CD4-positive, alpha-beta T cell treated with Interleukin-2 at 100 ng/mL for 4 hours (primary cell): ENCODE data around the gene FRMD1.

ENCODE experiments used
- DNase-seq: peaks from one replicate; pipeline ENCODE4 v3.0.0-alpha.2; 2020; ENCODE audit warnings: low spot score

FRMD1 gene

DNA sequence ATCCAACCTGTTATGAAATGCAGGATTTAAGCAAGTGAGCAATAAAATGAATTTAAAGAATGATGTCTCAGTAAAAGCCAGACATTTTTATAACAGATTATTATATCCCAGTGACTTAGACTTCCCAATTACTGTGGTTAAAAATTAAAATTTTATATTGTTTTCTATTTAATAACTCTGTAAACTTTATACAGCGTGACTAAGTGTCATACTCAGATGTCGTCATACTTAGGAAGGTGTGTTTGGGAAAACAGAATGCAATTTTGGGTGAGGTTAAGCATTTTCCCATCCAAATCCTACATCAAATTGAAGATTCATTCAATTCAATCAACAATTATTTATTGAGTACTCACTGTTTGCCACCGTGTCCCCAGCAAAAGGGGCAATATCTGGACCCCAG lies 31.4 kb upstream of the FRMD1 start:
- DNase-seq: no peak

DNA sequence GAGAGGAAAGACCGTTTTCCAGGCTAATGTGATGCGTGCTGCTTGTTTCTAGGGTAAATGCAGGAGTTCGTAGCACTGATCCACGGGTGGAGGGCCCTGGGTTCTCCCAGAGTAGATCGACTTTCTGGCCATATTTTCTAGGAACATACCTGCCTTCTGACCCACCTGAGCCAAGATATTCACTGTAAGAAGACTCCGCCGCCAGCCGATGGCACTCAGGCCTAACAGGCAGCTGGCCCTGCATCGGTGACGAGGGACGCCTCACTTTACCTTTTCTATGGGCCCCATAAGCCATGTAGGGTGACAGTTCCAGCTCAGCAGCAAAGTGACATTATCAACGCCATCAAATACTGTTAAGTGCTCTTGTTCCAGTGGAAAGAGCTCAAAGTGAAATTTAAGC lies 30.2 kb upstream of the FRMD1 start:
- DNase-seq: no peak

DNA sequence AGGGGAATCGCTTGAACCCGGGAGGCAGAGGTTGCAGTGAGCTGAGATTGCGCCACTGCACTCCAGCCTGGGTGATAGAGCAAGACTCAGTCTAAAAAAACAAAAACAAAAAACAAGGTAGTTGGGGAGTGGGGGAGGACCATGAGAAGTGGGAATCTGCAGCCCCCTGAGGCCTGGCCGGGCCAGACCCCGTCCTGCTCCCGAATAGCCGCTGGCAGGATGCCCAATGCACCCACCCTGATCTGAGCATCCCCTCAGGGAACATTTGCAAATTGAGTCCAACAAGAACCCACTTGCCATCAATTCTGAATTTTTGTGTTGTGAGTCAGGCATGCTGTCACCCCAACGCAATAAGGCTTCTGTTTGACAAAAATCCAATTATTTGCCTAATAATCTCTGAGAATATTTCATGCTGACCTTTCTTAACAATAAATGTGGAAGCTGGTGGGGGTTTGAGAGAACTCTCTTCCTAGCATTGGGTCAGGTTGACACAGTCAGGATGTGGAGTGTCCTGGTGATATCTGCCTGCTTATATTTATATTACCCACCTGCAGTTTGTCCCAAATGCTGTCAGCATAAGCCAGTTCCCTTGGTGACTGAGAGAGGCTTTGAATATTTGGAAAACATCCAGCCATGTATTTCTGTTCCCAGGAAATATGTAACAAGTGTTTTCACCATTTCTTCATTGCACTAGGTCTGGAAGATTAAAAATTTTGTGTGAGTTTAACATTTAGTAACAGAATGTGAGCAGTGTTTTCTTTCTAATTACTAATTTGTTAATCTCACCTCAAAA lies 28.4 kb upstream of the FRMD1 start:
- no peak for DNase-seq

DNA sequence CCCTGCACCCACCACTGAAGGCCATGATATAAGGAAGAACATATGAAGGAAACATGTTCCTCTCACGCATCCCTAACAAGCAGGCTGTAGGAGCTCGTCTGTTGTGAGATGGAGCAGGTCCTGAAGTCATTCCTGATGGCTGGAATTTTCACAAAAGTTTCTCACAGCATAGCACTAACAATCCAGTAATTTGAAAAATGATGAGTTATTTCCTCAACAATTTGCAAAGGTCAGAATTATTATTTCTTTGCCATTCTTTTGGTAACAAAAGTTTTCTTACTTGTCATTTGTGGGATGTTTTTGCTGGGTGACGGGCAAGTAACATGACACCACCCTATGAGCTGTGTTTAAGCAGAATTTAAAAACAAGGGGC lies 27.6 kb upstream of the FRMD1 start:
- no peak for DNase-seq

DNA sequence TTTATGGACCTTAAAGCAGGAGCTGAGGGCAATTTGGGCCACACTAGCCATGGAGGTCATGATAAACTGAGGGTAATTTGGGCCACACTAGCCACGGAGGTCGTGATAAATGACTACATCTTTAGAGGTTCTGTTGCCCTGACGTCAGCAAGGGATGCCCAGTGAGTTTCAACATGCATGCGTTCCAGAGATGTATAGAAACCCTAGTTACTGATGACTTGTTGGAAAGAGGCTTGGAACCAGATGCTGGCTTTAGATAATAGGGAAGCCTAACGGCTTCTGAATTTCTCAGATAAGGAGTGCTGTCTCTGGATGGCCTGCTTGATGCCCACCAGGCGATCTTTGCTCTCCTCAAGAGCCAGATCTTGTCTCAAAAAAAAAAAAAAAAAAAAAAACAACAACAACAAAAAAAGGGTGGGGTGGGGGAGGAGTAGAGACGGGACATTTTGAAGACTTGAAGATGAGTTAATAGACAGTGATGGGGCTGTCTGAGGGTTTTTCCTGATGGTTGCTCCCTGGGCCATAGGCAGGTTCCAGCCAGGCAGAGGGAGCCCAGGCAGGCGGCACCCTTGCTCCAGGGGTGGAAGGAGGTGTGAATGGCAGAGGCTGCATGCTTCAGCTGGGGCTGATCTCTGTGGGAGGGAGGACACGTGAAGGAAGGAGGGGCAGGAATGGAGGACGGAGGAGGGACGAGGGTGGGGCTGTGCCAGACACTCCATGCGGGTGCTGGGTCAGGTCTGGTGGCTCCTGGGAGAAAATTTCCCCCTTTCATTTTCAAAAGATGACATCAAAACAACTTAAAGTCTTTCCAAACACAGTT lies 27.0 kb upstream of the FRMD1 start:
- DNase-seq: no peak

DNA sequence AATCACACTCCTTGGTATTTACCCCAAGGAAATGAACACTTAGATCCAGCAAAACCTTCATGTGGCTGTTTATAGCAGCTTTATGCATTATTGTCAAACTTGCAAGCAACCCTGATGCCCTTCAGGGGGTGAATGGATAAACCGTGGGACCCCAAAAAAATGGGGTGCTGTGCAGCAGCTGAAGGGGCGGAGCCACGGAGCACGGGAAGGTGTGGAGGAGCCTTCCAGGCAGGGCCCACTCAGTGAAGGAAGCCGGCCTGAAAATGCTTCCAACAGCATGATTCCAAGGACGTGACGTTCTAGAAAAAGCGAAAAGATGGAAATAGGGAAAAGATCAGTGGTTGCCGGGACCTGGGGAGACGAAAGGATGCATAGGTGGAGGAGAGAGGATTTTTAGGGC lies 25.6 kb upstream of the FRMD1 start:
- no peak for DNase-seq

DNA sequence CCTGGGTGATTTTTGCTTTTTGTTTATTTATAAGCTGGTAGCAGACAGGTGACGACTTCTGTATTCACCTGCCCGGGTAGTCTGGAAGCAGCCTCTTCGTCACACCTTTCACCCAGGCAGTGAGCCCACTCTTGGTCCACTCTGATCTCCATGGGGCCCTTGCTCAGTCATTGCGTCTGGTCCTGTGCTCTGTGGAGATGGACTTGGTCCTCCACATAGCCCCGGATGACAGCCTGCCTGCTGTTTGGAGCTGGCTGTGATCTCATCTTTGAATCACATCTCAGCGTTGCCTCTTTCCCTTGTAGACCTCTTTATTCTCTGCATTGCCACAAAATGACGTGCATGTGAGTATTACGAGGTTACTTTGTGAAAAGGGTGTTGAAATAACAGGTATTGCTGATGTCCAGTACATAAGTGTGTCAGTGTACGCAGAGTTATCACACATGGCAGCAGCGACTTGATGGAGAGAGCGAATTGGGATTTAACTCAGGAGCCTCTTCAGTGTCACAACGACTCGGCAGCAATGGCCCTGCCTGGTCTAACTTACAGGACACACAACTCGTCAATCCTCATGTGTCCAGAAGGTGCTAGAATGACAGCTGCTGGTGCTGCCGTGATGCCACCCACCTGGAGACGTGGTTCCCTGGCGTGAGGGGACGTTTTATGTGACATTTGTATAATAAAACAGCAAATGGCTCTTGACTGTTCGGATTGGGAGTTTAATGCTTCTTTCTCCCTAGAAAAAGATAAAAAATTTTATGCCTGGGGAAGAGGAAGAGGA lies 24.2 kb upstream of the FRMD1 start:
- DNase-seq: no peak

DNA sequence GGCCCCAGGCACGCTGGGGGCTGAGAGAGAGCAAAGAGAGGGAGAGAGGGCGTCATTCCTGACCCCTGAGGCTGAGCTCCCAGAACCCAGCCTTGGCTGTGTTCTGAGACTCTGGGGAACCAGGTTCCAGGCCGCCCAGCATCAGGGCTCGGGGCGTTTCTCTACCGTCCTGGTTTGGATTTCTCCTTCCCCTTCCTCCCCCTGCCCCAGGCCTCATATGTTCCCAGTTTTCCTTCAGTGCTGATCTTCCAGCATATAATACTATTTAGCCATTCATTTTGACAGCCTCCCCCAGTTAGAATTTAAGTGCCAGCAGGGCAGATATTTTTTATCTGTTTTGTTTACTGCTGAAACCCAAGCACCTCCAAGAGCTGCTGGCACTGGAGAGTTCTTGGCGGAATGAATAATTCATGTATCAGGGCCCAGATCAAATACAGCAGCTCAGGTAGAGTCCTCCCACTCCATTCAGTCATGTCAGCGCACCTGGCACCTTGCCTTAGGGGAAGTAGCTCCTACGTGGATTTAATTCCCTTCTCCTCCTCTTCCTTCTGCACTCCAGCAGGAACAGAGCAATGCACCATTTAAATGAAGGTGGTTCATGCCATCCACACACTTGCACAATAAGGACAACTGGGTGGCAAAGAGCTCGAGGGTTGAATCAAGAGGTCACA lies 23.4 kb upstream of the FRMD1 start:
- no peak for DNase-seq

DNA sequence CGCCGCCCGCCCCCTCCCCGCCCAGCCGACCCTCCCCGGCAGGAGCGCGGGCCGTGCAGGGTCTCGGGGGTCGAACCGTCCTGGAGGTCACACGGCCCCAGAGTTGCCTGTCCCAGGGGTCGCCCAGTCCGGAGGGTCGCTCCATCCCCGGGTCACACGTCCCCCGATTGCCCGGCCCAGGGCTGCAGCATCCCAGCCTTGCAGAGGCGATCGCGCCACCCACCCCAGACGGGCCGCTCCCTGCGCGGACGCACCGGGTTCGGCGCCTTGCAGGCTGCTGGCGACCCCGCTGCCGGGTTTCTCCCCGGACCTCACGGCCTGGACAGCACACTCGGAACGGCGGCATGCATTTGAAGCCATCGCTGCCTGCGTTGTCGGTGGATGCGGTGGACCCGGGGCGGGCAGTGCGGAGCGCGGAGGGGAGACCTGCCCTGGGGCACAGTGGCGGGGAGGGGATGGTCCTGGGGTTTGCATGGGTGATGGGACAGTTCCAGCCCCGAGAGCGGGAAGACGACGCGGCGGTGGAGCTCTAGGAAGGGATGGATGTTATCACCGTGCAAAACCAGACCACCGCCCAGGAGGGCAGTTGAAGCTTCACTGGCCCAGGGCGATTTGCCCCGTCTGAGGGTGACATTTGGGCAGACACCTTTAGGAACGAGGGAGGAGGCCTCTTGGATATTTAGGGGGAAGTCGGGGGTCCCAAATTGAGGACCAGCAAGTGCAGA lies 22.7 kb upstream of the FRMD1 start:
- no peak for DNase-seq

DNA sequence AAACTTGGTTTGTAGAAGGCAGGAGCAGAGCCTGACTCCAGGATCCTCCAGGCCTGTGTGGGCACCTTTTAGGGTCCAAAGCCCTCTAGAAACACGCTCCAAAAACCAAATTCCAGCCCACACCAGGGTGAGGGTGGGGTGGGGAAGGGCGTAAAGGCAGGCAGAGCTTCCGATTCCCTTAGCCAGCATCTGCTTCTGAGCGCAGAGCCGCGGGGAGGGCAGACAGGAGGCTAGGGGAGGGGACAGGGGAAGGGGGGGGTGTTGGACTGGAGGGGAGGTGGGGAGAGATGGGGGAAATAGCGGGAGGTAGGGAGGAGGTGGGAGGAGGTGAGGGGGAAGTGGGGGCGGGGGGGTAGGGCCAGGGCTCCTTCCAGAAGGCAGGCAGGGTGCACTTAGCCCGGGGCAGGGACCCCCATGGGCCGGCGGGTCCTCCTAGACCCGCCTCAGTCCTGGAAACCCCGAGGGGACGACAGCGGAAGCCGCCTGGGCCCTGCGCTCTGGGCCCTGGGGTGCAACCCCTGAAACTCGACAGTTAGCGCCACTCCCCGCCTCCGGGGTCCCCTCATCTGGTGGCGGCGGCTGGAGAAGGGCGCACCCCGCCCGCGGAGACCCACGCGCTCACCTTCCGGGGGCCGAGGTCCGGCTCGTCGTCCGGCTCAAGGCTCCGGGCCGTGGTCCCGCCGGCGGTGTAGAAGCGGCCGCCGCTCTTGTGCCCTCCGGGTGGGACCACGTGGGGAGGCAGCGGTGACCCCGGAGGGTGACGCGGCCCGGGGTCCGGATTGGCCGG lies 22.0 kb upstream of the FRMD1 start:
- no peak for DNase-seq

DNA sequence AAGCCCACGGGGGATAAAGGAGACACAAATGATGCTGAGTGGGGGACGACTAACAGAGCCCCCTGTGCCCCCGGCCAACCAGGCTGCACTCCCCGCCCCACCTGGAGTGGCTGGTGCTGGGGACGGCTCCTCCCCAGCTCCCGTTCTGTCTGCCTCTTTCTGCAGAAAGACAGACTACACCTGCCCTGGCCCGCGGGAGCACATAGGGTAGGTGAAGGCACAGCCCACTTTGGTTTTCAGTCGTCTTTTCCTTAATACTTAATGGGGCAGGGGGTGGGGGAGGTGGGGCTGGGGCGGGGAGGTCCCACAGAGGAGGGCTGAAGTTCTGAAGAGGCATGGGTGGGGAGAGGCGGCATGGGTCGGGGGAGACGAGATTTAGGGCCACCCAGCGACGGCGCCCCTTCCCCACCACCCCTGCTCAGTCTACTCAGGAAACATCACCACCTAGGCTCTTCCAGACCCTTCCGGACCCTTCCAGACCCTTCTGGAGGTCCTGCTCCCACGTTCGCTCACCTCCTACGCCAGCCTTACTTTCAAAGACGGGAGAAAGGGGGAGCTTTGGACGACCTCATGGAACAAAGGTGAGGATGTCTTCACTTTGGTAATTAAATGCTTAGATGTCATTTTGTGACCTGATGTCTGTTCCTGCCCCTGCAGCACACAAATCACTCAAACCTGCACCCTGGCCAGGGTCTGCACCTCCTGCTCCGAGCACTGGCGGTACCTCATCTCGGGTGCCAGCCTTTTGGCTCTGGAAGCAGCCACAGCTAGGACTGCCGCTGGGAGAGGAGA lies 21.2 kb upstream of the FRMD1 start:
- no peak for DNase-seq

DNA sequence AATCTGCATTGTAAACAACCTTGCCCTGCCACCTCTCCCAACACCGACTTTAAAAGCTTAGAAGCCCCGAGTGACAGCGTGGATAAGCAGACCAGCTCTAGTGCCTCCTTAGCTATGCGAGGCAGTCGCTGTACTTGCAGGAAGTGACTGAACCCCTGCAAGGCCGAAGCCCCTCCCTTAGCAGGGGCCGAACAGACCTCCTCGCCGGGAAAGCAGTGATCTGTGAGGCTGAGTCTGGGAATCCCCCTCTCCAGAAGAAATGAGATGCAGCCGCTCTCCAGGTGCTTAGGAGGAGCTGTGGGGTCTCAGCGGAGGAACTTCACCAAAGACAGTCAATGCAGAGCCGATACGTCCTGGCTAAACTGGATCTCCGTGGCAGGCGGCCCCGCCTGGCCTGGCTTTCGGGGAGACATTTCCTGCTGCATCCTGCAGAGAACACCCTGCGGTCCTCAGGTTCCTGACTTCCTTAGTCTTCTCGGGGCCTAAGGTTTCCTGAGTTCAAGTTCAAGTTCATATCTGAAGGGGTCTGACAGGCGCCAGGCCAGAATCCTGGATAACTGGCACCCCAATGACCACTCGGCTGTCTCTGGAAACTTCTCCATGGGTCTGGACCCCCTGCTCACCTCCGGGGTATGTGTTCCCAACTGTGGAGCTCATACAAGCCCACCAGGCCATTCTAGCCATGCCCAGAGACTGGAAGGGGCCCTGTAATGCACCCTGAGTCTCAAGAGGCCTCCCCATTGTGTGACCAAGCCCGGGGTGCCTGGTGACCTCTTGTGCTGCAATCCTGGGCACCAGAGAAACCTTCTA lies 20.4 kb upstream of the FRMD1 start:
- DNase-seq: no peak

DNA sequence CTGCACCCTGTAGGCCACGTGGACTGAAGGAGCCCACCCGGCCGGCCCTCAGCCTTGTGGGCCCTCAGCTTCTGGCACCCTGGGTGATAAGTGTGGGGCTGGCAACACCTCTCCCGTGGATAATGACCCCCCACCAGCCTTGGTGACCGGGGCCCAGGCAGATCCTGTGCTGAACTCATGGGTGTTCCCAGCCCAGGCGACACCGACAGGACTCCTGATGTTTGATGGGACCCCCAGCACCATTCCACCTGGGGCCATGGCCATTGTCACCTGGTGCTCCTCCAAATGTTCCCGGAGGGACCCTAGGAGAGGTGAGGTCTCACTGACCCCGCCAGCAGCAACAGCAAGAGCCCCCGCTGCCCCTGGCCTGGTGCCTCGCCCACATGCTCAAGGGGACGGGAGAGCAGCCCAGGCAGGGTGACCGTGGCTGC lies 19.4 kb upstream of the FRMD1 start:
- DNase-seq: no peak

DNA sequence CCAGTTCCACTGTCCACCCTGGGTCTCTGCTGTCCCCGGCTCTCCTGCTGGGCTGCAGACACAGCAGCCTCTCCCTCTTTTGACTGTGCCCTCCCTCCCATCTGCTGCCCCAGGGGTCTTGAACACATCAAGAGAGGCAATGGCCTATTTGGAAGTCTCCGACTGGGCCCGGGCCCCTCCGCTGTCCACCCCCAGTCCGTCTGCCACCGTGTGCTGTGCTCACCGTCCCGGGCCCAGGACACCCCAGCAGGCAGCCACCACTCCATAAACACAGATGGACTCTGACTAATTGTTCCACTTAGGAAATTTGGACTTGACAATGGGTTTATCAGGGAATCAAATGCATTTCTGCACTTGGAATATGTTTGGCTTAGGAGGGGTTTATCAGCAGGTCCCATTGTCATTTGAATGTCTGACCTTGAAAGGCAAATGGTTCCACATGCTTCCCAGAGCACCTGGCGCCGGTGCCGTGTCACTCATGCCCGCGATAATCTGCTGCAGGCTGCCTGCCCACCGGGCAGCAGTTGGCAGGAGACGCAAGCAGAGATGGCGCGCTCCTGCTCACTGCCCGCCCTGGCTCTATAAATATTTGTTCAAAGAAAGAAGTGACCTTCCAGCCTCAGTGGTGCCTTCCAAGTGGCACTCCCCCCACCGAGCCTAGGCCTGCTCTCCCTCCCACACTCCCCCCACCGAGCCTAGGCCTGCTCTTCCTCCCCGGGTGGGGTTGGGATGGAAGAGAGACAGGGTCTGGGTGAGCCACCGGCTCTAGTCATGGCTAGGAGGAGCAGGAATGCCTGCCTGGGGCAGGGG lies 18.8 kb upstream of the FRMD1 start:
- DNase-seq: no peak

DNA sequence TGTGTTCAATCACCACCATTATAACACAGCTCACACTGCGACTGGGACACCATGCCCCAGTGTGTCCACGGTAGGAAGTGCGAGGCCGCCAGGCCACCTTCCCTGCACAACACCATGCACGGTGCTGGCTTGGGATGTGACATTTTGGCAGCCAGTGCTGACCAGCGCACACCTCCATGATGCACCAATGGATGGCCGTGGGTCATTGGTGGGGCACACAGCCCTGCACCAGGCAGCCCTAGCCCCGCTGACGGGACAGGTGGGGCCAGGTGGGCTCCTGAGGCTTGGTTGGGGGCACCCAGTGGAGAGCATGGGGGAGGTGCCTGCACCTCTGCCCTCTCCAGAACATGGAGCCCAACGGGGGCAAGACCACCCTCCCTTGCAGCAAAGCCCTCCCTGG lies 18.2 kb upstream of the FRMD1 start:
- no peak for DNase-seq

DNA sequence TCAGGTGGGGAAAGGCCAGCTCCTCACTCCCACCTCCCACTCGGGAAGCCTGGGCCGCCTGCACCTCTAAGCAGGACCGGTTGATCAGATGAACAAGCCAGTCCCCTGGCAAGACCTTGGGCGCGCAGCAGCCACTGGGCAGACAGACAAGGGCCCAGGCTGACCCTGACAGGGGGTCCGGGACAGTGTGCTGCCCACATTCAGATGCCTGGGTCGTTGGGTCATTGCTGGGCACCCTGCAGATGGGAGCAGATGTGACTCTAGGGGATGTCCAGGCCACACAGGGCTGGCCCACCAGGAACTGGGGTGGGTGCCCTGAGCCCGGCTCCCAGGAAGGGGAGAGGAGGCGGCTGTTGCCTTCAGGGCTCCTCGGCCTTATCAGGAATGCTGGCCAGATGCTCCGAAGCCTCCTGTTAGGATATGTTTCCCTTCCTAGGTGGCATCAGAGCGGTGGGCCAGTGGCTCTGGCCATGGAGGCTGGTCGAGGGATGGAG lies 17.3 kb upstream of the FRMD1 start:
- DNase-seq: no peak

DNA sequence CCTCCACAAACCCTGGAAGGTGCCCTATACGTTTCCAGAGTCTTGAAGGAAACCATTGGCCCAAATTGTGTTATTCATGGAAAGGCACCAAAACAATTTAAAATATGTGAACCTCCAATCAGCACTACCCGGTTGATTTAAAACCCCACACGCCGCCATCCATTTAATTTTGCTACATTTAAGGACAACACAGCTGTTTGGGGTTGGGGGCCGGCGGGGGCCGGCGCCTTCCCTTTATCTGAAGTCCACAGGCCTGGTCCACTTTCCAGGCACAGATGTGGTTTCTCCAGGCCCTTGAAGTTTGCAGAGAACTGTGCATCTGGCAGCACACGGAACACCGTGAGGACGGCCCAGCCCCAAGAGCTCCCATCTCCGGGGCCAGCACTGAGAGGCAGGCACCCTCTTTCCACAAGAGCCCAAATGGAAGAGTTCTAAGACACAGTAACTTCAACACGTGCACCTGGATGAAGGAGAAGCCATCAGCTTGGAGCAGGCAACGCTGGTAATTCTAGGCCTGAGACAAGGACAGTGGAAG lies 16.8 kb upstream of the FRMD1 start:
- no peak for DNase-seq
